ENCODE measurements around the gene GSG1. TPM values are rescaled to one million over a fixed set of nuclear protein-coding genes. Genes with fewer than 3 reads are reported as not detected.

GSG1 gene
- polyA plus RNA-seq, 1 donor: 1.6 TPM

GRCh38 chr12:13120413-13120812, 16.9 kb upstream of the GSG1 start:
- Histone ChIP-seq H3K9me3 (ENCODE audit: control insufficient read depth, low read depth, low read length) (no peaks in the 10 kb centered on the region), H3K4me3 (ENCODE audit: low read length) (no peak overlapping the region), H3K4me1 (ENCODE audit: control insufficient read depth, insufficient read depth, low read length) (no peaks in the 10 kb centered on the region), H3K27ac (ENCODE audit: low read length) (no peak overlapping the region), H3K27me3 (ENCODE audit: control insufficient read depth, insufficient read depth, low read length) (no peaks in the 10 kb centered on the region), H3K36me3 (ENCODE audit: control insufficient read depth, insufficient read depth, low read length) (no peaks in the 10 kb centered on the region)
- 100% methylated on average over 1 of the region's 3 CpGs for WGBS (ENCODE audit: insufficient coverage, low lambda C conversion rate)
- DNase-seq: no peak

DNA sequence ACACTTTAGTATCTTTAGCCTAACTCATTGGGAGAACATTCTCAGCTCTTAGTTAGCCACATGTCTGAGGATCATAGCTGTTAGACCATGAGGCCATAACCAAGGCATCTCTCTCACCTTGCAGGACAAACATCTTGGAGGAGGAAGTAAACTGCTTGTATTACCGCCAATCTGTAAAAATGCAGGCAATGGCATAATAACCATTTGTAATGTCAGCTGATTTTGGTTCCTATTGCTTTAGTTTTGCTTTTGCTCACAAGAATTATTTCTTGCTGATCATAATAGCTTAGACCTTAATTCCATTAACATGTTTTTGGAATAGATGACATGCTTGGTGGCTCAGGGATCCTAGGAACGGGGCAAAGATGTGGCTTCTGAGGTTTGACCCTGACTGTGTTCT, 16.4 kb upstream of the GSG1 start:
- WGBS (ENCODE audit: insufficient coverage, low lambda C conversion rate): no CpG with 5 or more reads among the region's 2 CpGs
- Histone ChIP-seq H3K27ac (ENCODE audit: low read length) (no peak overlapping the region), H3K27me3 (ENCODE audit: control insufficient read depth, insufficient read depth, low read length) (no peaks in the 10 kb centered on the region), H3K9me3 (ENCODE audit: control insufficient read depth, low read depth, low read length) (no peaks in the 10 kb centered on the region), H3K4me3 (ENCODE audit: low read length) (no peak overlapping the region), H3K36me3 (ENCODE audit: control insufficient read depth, insufficient read depth, low read length) (no peaks in the 10 kb centered on the region), H3K4me1 (ENCODE audit: control insufficient read depth, insufficient read depth, low read length) (no peaks in the 10 kb centered on the region)
- no peak for DNase-seq

DNA sequence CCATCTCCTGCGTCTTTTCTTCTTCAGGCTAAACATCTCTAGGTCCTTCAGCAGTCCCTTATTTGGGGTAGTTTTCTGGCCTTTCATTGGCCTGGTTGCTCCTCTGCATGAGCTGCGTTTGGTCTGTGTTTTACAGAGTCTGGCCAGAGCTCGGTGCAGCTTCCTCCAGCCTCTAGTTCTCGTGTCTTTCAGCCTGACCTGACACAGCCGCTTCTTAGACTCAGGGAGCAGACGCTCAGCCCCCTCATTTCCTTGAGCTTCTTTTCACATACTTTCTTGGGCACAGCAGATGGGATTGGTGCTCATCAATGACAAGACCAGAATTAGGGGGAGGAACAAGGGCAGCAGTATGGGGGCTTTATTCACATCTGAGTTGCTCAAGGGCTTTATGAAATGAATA, 13.6 kb upstream of the GSG1 start:
- 100% methylated on average over 2 of the region's 6 CpGs for WGBS (ENCODE audit: insufficient coverage, low lambda C conversion rate)
- H3K36me3 ChIP-seq (ENCODE audit: control insufficient read depth, insufficient read depth, low read length): no peaks in the 10 kb centered on the region

GRCh38 chr12:13116259-13116658, 12.8 kb upstream of the GSG1 start:
- Histone ChIP-seq H3K9me3 (ENCODE audit: control insufficient read depth, low read depth, low read length) (no peaks in the 10 kb centered on the region), H3K27ac (ENCODE audit: low read length) (no peak overlapping the region), H3K27me3 (ENCODE audit: control insufficient read depth, insufficient read depth, low read length) (no peaks in the 10 kb centered on the region), H3K4me1 (ENCODE audit: control insufficient read depth, insufficient read depth, low read length) (no peaks in the 10 kb centered on the region), H3K36me3 (ENCODE audit: control insufficient read depth, insufficient read depth, low read length) (no peaks in the 10 kb centered on the region), H3K4me3 (ENCODE audit: low read length) (no peak overlapping the region)
- 100% methylated on average over 2 of the region's 7 CpGs for WGBS (ENCODE audit: insufficient coverage, low lambda C conversion rate)
- DNase-seq: no peak

More for the DNA sequence above, 13.6 kb upstream of the GSG1 start:
- Histone ChIP-seq H3K4me3 (ENCODE audit: low read length) (no peak overlapping the region), H3K4me1 (ENCODE audit: control insufficient read depth, insufficient read depth, low read length) (no peaks in the 10 kb centered on the region), H3K27ac (ENCODE audit: low read length) (no peak overlapping the region), H3K27me3 (ENCODE audit: control insufficient read depth, insufficient read depth, low read length) (no peaks in the 10 kb centered on the region), H3K9me3 (ENCODE audit: control insufficient read depth, low read depth, low read length) (no peaks in the 10 kb centered on the region)
- no peak for DNase-seq

DNA sequence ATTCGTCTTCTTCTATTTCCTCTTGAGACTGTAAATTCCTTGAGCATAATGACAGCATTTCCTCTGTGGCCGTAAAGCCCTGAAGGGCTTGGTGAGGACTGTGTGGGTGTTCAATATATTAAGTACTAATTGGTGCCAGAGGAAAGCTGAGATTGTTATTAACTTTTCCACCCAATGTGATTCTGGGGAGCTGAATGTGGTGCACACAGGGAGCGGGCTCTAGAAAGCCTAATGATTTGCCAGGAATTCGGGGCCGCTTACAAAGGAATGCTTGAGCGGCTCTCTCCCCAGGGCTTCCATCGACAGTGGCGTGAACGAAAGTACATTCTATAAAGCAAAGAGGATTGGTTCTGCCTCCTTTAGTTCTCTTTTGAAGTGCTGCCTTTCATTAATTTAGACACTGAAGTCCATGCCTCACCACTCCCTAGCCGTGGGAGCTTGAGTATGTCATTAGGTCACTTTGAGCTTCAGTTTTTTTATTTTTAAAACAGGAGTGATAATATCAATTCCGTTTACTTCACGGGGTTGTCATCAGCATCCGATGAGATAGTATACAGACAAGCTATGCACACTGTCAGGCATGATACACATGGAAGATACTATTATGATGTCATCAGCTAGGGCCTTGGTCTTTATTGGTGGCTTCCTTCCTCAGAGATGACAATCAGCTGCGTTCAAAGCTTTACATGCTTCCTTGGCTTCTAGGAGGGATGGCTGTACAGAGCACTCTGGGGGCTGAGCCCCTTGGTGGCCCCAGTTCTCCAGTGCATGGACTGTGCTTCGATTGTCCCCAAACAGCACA, 11.0 kb upstream of the GSG1 start:
- DNase-seq: no peak
- H3K27me3 ChIP-seq (ENCODE audit: control insufficient read depth, insufficient read depth, low read length): no peaks in the 10 kb centered on the region
- no peak overlapping the region for H3K27ac ChIP-seq (ENCODE audit: low read length)
- no peak overlapping the region for H3K4me3 ChIP-seq (ENCODE audit: low read length)
- no peaks in the 10 kb centered on the region for H3K36me3 ChIP-seq (ENCODE audit: control insufficient read depth, insufficient read depth, low read length)
- H3K9me3 ChIP-seq (ENCODE audit: control insufficient read depth, low read depth, low read length): no peaks in the 10 kb centered on the region
- 69% methylated on average over 5 of the region's 15 CpGs for WGBS (ENCODE audit: insufficient coverage, low lambda C conversion rate)
- no peaks in the 10 kb centered on the region for H3K4me1 ChIP-seq (ENCODE audit: control insufficient read depth, insufficient read depth, low read length)

DNA sequence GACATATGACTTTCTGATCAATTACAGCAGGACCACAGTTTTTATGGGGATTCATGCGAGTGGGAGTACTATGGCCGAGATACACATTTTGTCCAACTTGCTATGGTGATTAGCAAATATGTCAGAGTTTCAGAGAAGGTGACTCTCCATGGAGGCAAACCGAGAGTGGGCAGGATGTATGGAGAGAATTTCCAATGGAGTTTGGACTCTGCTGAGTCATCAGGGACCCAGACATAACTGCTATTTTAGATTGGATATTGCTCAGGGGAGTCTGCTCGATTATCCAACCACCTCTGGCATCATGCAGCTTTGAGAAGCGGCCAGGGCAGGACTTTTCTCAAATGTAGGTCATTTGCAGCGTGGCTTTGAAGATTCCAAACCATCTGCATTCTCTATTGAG, 9.5 kb upstream of the GSG1 start:
- H3K27me3 ChIP-seq (ENCODE audit: control insufficient read depth, insufficient read depth, low read length): no peaks in the 10 kb centered on the region
- H3K9me3 ChIP-seq (ENCODE audit: control insufficient read depth, low read depth, low read length): no peaks in the 10 kb centered on the region
- H3K27ac ChIP-seq (ENCODE audit: low read length): no peak overlapping the region
- no peaks in the 10 kb centered on the region for H3K4me1 ChIP-seq (ENCODE audit: control insufficient read depth, insufficient read depth, low read length)
- DNase-seq: peak in 1 of 2 donors; percentile 12
- no peaks in the 10 kb centered on the region for H3K36me3 ChIP-seq (ENCODE audit: control insufficient read depth, insufficient read depth, low read length)
- no CpG with 5 or more reads among the region's 6 CpGs for WGBS (ENCODE audit: insufficient coverage, low lambda C conversion rate)
- H3K4me3 ChIP-seq (ENCODE audit: low read length): no peak overlapping the region

GRCh38 chr12:13106666-13107065, 3.2 kb upstream of the GSG1 start:
- Histone ChIP-seq H3K27ac (ENCODE audit: low read length) (no peak overlapping the region), H3K36me3 (ENCODE audit: control insufficient read depth, insufficient read depth, low read length) (no peaks in the 10 kb centered on the region), H3K27me3 (ENCODE audit: control insufficient read depth, insufficient read depth, low read length) (no peaks in the 10 kb centered on the region), H3K4me1 (ENCODE audit: control insufficient read depth, insufficient read depth, low read length) (peaks cover 11% of the 10 kb centered on the region), H3K9me3 (ENCODE audit: control insufficient read depth, low read depth, low read length) (no peaks in the 10 kb centered on the region), H3K4me3 (ENCODE audit: low read length) (no peak overlapping the region)
- DNase-seq: no peak
- WGBS (ENCODE audit: insufficient coverage, low lambda C conversion rate): no CpG with 5 or more reads among the region's 1 CpG

- Histone ChIP-seq H3K27ac (ENCODE audit: low read length) (no peak overlapping the region), H3K27me3 (ENCODE audit: control insufficient read depth, insufficient read depth, low read length) (no peaks in the 10 kb centered on the region), H3K36me3 (ENCODE audit: control insufficient read depth, insufficient read depth, low read length) (no peaks in the 10 kb centered on the region), H3K4me1 (ENCODE audit: control insufficient read depth, insufficient read depth, low read length) (peaks cover 14% of the 10 kb centered on the region), H3K4me3 (ENCODE audit: low read length) (no peak overlapping the region), H3K9me3 (ENCODE audit: control insufficient read depth, low read depth, low read length) (no peaks in the 10 kb centered on the region)
- WGBS (ENCODE audit: insufficient coverage, low lambda C conversion rate): no CpG with 5 or more reads among the region's 1 CpG
- no peak for DNase-seq
These were observed 2.3 kb upstream of the GSG1 start for GRCh38 chr12:13105781-13106180.

DNA sequence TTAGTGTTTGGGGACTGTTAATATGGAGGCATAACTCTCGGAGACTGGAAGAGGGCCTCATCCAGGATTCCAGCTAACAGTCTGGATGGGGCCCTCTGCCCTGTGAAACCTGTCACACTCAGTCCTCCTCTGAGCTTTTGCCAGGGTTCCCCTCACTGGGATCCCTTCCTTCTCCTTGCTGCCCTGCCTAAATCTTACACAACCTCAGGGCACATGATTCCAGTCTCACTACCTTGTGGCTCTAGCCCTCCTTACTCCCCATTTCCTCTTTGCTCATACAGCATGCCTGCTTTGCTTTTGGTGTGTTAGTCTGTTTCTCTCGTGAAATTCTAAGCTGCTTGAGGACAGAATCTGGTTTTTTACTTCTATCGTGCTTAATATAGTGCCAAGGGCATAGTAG, 942 bp upstream of the GSG1 start:
- Histone ChIP-seq H3K36me3 (ENCODE audit: control insufficient read depth, insufficient read depth, low read length) (no peaks in the 10 kb centered on the region), H3K9me3 (ENCODE audit: control insufficient read depth, low read depth, low read length) (no peaks in the 10 kb centered on the region), H3K4me1 (ENCODE audit: control insufficient read depth, insufficient read depth, low read length) (peaks cover 19% of the 10 kb centered on the region), H3K27ac (ENCODE audit: low read length) (no peak overlapping the region), H3K27me3 (ENCODE audit: control insufficient read depth, insufficient read depth, low read length) (no peaks in the 10 kb centered on the region), H3K4me3 (ENCODE audit: low read length) (no peak overlapping the region)
- no CpG with 5 or more reads among the region's 3 CpGs for WGBS (ENCODE audit: insufficient coverage, low lambda C conversion rate)
- no peak for DNase-seq

- H3K27ac ChIP-seq (ENCODE audit: low read length): peak overlapping the region; percentile 63
- no peaks in the 10 kb centered on the region for H3K9me3 ChIP-seq (ENCODE audit: control insufficient read depth, low read depth, low read length)
- peak in 1 of 2 donors; percentile 14 for DNase-seq
- H3K27me3 ChIP-seq (ENCODE audit: control insufficient read depth, insufficient read depth, low read length): no peaks in the 10 kb centered on the region
- H3K4me3 ChIP-seq (ENCODE audit: low read length): no peak overlapping the region
- no CpG with 5 or more reads among the region's 7 CpGs for WGBS (ENCODE audit: insufficient coverage, low lambda C conversion rate)
- no peaks in the 10 kb centered on the region for H3K36me3 ChIP-seq (ENCODE audit: control insufficient read depth, insufficient read depth, low read length)
- H3K4me1 ChIP-seq (ENCODE audit: control insufficient read depth, insufficient read depth, low read length): peaks cover 27% of the 10 kb centered on the region
These were observed 839 bp downstream of the GSG1 start for GRCh38 chr12:13102461-13103195.

Data from large intestine (tissue), 3 donors.